GM18517 (cell line): Measurements from ENCODE around the gene ARL4A.
"Not testable (repeated sequence)": the region's sequence is repeated elsewhere in the genome, so short reads cannot be mapped to it uniquely, and the experiment has no call there.

Experiments
- ATAC-seq: cut with Tn5 transposase; IDR thresholded peaks from one replicate; pipeline ENCODE4 v1.9.1; 2021; ENCODE audit warnings: mild to moderate bottlenecking, moderate library complexity; ENCODE audit not compliant: unreplicated experiment

ARL4A gene

GRCh38 chr7:12686891-12687717 lies at the start of gene ARL4A:
Gene ARL4A, plus strand, starts transcription at chr7:12687633. Its CDS starts 622 bp downstream, at chr7:12688255.
- ATAC-seq = peak; percentile 81

- no peak for ATAC-seq
These were observed 49.4 kb upstream of the ARL4A start for GRCh38 chr7:12637819-12638592.

- peak; percentile 47 for ATAC-seq
These were observed 48.5 kb upstream of the ARL4A start for GRCh38 chr7:12638851-12639456.

- ATAC-seq = no peak
These were observed 46.9 kb upstream of the ARL4A start for GRCh38 chr7:12640299-12641096.

- ATAC-seq = no peak
These were observed 46.2 kb upstream of the ARL4A start for GRCh38 chr7:12641196-12641595.

- ATAC-seq = no peak
These were observed 44.9 kb upstream of the ARL4A start for GRCh38 chr7:12642508-12642907.

GRCh38 chr7:12643001-12643643 lies 44.3 kb upstream of the ARL4A start:
- ATAC-seq = no peak

- no peak for ATAC-seq
These were observed 43.8 kb upstream of the ARL4A start for GRCh38 chr7:12643644-12644043.

GRCh38 chr7:12645212-12645611 lies 42.2 kb upstream of the ARL4A start:
- ATAC-seq = not testable (repeated sequence)

- no peak for ATAC-seq
These were observed 41.3 kb upstream of the ARL4A start for GRCh38 chr7:12646139-12646538.

GRCh38 chr7:12647364-12648219 lies 39.8 kb upstream of the ARL4A start:
- no peak for ATAC-seq

GRCh38 chr7:12648704-12649261 lies 38.6 kb upstream of the ARL4A start:
- ATAC-seq = no peak

- ATAC-seq = no peak
These were observed 38.1 kb upstream of the ARL4A start for GRCh38 chr7:12649348-12649747.

GRCh38 chr7:12650080-12650479 lies 37.4 kb upstream of the ARL4A start:
- no peak for ATAC-seq

GRCh38 chr7:12653110-12653509 lies 34.3 kb upstream of the ARL4A start:
- no peak for ATAC-seq

GRCh38 chr7:12653518-12653917 lies 33.9 kb upstream of the ARL4A start:
- ATAC-seq = no peak

- ATAC-seq = no peak
These were observed 32.3 kb upstream of the ARL4A start for GRCh38 chr7:12655161-12655560.

- ATAC-seq = not testable (repeated sequence)
These were observed 27.0 kb upstream of the ARL4A start for GRCh38 chr7:12660423-12660822.

- ATAC-seq = not testable (repeated sequence)
These were observed 26.4 kb upstream of the ARL4A start for GRCh38 chr7:12660986-12661385.
